Ureter (tissue), 1 donor: ENCODE measurements around the gene CUEDC1. TPM values are rescaled to one million over a fixed set of nuclear protein-coding genes. Genes with fewer than 3 reads are reported as not detected.
A peak's percentile ranks its signal among the peaks of the same experiment; 100 is the strongest.
"Not testable (repeated sequence)": the region's sequence is repeated elsewhere in the genome, so short reads cannot be mapped to it uniquely, and the experiment has no call there.

Experiments used
- DNase-seq: peaks from one replicate; pipeline ENCODE4 v3.0.0-alpha.2; 2020; ENCODE audit warnings: low spot score
- total RNA-seq: library from RNA; stranded (reverse); gene quantifications from one replicate; pipeline ENCODE4 v1.2.4, GENCODE V29; 2023
- donor health status: DM: yes; HTN: yes; CAD: no.

The CUEDC1 gene
- total RNA-seq, 1 donor from 2014 or later: 36.9 TPM

GRCh38 chr17:57984936-57985674, 29.9 kb upstream of the CUEDC1 start:
- DNase-seq: no peak

DNA sequence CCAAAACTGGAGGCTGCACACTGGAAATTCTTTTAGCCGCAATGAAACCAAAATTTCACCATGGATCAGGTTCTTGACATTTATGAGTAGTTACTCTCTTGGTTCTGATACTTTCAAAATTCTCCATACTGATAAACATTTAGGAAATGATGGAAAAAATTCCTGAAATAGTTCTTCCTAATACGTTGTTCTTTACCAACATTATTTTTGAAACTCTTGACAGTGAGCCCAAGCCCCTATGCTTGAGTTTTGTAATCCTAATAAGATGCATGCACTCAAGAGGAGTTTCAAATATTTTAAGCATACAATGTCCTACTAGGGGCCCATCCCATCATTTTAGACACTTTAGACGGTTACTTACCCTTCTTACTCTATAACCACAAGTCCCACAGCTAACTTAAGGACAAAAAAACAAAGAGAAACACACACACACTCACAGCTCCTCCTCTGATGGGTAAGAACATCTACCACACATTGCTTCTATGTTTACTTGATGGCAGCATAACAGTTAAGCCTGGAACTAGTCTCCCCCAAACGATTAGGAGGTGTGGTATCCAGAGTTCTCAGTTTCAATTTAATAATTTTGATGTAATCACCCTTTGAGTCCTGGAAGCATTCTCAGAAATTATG, 29.2 kb upstream of the CUEDC1 start:
- no peak for DNase-seq

DNA sequence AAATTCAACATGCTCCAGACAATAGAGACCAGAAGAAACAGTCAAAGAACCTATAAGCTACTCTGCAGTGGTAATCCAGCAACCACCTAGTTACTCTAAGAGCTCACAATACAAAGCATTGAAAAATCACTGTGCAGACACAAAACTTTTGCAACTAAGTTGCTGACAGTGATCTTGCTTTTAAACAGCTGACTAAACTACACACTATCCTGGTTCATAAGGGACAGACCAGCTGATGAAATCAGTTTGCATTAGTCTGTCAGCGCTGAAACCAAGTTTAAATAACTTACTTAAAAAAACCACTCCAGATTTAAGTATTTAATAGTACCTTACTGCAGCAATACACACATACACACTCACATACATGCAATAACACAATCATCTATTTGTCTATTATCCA, 28.2 kb upstream of the CUEDC1 start:
- DNase-seq: no peak

DNA sequence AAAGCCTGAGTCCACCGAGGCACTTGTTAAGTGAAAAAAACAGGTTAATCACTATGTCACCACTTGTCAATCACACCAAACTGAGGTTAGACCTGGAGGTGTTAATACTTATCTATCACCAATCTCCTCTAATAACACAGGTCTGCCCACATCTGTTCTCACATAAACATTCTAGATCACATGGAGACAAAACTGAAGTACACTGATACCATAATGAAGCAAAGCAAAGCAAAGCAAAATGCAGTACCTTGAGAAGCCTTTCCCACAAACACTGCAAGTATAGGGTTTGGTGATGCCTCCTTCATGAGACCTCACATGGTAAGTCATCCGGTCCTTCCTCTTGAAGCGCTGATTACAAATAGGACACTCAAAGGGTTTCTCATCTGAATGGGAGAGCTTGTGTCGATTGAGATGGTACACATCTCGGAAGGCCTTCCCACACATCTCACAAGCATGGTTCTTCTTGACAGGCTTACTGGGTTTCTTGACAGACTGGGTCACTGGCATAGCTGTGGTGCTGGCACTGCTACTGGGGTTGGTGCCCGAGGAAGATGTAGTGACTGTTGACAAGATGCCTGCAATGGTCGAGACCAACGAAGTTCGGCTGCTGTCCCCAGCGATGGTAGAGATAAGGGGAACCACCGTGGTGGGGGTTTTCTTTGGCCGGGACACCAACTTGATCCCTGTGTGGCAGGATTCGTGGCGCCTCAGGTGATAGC, 27.4 kb upstream of the CUEDC1 start:
- no peak for DNase-seq

GRCh38 chr17:57980522-57980921, 25.3 kb upstream of the CUEDC1 start:
- DNase-seq: no peak

- DNase-seq: no peak
Observed at GRCh38 chr17:57979076-57979475, 23.9 kb upstream of the CUEDC1 start.

DNA sequence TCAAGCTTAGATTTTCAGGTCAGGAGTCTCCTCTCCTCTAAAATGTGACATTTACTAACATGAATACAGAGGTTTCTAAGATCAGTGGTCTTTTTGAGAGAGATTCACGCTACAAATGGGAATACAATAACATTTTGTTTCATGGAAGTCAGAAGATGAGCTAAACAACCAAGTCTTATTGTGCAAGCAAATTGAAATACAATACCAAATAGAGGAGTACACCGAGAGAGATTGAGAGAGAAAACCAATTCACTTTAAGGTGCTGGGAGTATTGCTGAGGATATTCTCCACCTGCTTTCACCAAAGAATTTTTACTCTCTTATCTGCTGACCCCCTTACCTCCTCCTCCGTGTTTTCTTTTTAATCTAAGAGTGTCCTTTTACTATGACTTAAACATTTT, 21.4 kb upstream of the CUEDC1 start:
- DNase-seq: no peak

GRCh38 chr17:57975044-57975443, 19.8 kb upstream of the CUEDC1 start:
- DNase-seq: no peak

GRCh38 chr17:57974053-57974824, 19.0 kb upstream of the CUEDC1 start:
- not testable (repeated sequence) for DNase-seq

DNA sequence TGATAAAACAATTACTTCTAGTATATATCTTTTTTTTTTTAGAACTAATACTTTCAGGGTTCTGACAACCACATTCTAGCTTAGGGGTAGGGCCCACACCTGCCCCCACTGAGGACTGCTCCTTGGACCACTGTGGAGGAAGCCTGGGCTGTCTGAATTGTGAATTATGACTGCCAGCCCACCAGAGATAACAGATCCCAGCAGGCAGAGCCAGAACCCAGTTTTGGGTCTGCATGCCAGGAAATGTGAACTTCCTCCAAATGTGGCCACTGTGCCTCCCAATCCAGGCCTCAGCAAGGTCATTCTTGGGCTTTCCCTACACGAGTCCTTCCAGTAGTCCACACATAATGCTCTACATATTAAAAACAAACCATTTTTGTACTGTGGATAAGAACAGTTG, 16.9 kb upstream of the CUEDC1 start:
- no peak for DNase-seq

DNA sequence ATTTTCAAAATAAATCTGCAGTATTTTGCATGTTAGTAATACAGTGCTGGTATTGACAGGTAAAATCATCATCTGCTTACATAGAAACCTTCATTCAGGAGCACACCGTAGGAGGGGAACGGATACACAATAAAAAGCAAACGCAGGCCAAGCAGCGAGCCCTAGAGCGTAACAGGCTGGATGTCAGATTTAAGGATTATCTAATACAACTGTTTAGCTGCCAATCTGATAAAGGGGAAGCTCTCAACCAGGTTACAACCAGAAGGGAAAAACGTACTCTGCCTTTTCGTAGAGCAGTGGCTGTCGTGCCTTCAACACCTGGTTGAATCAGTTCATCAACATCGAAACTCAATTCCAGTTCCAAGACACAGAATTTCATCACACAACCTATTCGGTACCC, 16.4 kb upstream of the CUEDC1 start:
- no peak for DNase-seq

GRCh38 chr17:57970710-57971109, 15.5 kb upstream of the CUEDC1 start:
- DNase-seq: no peak

- peak; percentile 25 for DNase-seq
Observed at GRCh38 chr17:57968456-57968855, 13.2 kb upstream of the CUEDC1 start.

- no peak for DNase-seq
Observed at GRCh38 chr17:57966875-57967274, 11.7 kb upstream of the CUEDC1 start.

DNA sequence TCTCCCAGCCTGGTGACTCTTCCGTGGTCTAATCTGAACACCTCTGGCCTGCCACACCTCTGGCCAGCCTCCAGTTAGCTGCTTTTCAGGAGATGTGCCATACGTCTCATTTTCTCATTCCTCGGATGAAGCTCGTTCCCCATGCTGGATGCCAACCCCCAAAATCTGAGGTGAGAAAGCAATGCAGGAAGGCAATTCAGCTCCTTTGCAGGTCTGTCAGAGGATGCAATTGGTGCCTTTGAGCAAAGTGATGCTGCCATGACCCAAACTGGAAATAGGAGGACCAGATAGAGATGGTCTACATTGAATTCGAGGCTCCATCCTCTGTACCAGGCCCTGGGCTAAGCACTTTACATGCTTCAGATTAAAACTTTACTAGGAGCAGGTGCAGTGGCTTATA, 11.0 kb upstream of the CUEDC1 start:
- DNase-seq: peak; percentile 28

DNA sequence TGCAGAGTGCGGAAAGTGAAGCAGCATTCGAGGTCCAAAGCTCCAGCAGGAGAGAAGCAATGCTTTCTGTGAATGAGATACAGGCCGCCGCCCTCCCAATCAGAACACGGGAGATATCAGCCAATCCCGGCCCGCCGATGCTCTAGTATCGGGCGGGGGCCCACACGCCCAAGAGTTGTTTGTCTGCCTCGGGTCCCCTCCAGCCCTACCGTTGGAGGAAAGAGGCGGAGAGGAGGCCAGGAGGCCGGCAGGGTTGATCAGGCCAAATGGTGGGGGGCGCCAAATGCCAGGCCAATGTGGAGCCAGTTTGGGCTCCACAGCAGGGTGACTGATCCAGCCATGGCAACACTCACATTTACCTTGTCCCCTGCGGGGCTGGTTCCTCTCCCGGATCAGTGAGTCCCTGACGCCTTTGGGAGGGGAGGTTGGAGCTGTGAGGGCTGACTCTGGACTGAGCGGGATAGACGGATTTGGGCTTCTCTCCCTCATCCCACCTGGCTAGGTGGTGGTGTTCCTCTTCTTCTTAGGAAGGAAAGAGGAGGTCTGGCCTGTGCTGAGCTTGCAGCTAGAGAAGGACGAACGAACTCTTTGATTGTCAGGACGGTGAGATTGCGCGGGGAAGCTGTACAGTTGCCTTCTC, 10.4 kb upstream of the CUEDC1 start:
- DNase-seq: peak; percentile 28

- DNase-seq: peak; percentile 9
Observed at GRCh38 chr17:57963149-57963511, 7.9 kb upstream of the CUEDC1 start.

- DNase-seq: peak; percentile 19
Observed at GRCh38 chr17:57962279-57963148, 7.3 kb upstream of the CUEDC1 start.

- peak; percentile 31 for DNase-seq
Observed at GRCh38 chr17:57959929-57960328, 4.7 kb upstream of the CUEDC1 start.

GRCh38 chr17:57958391-57958790, 3.2 kb upstream of the CUEDC1 start:
- DNase-seq: peak; percentile 31

DNA sequence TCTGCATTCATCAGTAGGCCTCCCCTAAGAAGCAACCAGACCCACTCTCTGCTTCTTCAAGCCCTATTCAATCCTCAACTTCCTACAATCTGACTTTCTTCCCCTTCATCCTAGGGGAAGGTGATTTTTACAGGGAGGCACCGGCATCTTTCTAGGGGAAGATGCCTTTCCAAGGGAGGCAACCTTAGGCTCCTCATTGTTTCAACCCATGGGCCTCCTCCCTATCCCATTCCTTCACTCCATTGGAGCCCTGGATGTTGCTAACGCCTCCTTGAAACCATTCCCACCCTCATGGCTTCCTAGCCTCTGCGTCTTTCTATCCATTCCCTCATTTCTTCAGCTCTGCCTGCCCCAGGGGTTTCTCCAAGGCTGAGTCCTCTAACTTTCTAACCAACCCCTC, 2.7 kb upstream of the CUEDC1 start:
- peak; percentile 15 for DNase-seq
